HG03442 (cell line): ENCODE data around the gene GTF2A1.

Experiments
- ATAC-seq: cut with Tn5 transposase; IDR thresholded peaks from one replicate; pipeline ENCODE4 v1.9.1; 2021; ENCODE audit warnings: mild to moderate bottlenecking, moderate library complexity; ENCODE audit not compliant: unreplicated experiment

GTF2A1 gene

GRCh38 chr14:81143793-81144192 lies 77.0 kb downstream of the GTF2A1 start:
- ATAC-seq, result no peak

GRCh38 chr14:81141426-81141825 lies 79.3 kb downstream of the GTF2A1 start:
- no peak for ATAC-seq

- ATAC-seq, result no peak
Measured at GRCh38 chr14:81138429-81138828, 82.3 kb downstream of the GTF2A1 start.

GRCh38 chr14:81137316-81137715 lies 83.4 kb downstream of the GTF2A1 start:
- ATAC-seq, result no peak

- ATAC-seq, result no peak
Measured at GRCh38 chr14:81133400-81133799, 87.4 kb downstream of the GTF2A1 start.

GRCh38 chr14:81132468-81132867 lies 88.3 kb downstream of the GTF2A1 start:
- no peak for ATAC-seq

- ATAC-seq, result no peak
Measured at GRCh38 chr14:81129242-81129641, 91.5 kb downstream of the GTF2A1 start.

- no peak for ATAC-seq
Measured at GRCh38 chr14:81127785-81128184, 93.0 kb downstream of the GTF2A1 start.

- no peak for ATAC-seq
Measured at GRCh38 chr14:81125536-81125935, 95.2 kb downstream of the GTF2A1 start.
